Astrocyte of the spinal cord (primary cell): ENCODE results near the gene C1R.
A peak's percentile ranks its signal among the peaks of the same experiment; 100 is the strongest.

Experiments
- DNase-seq: peaks from one replicate; pipeline ENCODE4 v3.0.0; 2011; ENCODE audit warnings: low read depth, low spot score
- H3K4me3 ChIP-seq: 2 replicates; pipeline ENCODE4 v1.5.1; 2011; ENCODE audit warnings: low read depth, mild to moderate bottlenecking, low read length, moderate library complexity
- in situ Hi-C: cut with HindIII; loops from 2 replicates; pipeline ENCODE4 v1.10.0; 2017; ENCODE audit warnings: low sequenced_read_pairs
- TF ChIP-seq, protein P1 (sequence below): IDR thresholded peaks from 2 replicates; pipeline ENCODE4 v1.5.1; 2012; ENCODE audit warnings: low read depth, mild to moderate bottlenecking, low read length, inconsistent platforms

C1R gene

DNA sequence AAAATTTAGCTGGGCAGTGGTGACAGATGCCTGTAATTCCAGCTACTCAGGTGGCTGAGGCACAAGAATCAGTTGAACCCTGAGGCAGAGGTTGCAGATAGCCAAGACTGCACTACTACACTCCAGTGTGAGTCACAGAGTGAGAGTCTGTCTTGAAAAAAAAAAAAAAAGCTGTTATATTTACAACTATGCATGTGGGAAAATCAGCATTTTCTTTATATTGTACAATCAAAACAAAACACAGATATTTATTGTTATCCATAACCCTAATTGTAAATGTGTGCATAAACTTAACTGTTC is 12.5 kb downstream of the C1R start:
- in situ Hi-C loops, result no loop called here
- peak; percentile 53 for DNase-seq
- no peak overlapping the region for H3K4me3 ChIP-seq
- TF ChIP-seq, protein P1, sequence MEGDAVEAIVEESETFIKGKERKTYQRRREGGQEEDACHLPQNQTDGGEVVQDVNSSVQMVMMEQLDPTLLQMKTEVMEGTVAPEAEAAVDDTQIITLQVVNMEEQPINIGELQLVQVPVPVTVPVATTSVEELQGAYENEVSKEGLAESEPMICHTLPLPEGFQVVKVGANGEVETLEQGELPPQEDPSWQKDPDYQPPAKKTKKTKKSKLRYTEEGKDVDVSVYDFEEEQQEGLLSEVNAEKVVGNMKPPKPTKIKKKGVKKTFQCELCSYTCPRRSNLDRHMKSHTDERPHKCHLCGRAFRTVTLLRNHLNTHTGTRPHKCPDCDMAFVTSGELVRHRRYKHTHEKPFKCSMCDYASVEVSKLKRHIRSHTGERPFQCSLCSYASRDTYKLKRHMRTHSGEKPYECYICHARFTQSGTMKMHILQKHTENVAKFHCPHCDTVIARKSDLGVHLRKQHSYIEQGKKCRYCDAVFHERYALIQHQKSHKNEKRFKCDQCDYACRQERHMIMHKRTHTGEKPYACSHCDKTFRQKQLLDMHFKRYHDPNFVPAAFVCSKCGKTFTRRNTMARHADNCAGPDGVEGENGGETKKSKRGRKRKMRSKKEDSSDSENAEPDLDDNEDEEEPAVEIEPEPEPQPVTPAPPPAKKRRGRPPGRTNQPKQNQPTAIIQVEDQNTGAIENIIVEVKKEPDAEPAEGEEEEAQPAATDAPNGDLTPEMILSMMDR, result no peak

DNA sequence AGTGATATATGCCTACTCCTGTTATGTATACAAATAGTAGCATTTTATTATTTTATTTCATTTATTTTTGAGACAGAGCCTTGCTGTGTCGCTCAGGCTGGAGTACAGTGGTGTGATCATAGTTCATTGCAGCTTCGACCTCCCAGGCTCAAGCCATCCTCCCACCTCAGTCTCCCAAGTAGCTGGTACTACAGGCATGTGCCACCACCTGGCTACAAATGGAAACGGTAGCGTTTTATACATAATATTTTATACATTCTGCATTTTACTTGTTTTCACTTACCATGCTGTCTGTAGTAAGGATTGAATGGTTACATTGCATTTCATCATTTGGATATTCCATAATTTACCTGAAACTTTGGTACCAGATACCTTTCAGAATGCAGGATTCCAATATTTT is 14.1 kb downstream of the C1R start:
- DNase-seq, result no peak
- H3K4me3 ChIP-seq, result no peak overlapping the region
- TF ChIP-seq, protein P1, result no peak
- in situ Hi-C loops, result no loop called here

DNA sequence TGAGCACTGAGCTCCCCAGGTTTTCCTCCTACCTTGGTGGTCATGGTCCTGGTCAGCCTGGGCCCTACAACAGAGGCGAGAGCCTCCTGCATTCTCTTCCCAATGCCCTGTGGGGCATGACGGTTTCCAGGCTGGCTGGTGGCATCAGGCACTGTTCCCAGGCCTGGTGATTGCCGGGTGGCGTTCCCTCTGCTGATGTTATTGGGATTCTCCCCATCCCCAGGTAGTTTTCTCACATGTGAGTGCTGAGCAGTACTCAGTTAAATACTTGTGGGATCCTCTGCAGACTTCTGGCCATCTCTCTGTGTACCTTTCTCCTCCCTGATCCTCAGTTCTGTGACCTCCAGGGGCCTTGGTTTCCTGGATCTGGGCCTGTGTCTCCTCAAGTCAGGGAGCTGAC is 15.8 kb downstream of the C1R start:
- DNase-seq, result no peak
- no peak overlapping the region for H3K4me3 ChIP-seq
- TF ChIP-seq, protein P1, result no peak
- in situ Hi-C loops, result no loop called here

DNA sequence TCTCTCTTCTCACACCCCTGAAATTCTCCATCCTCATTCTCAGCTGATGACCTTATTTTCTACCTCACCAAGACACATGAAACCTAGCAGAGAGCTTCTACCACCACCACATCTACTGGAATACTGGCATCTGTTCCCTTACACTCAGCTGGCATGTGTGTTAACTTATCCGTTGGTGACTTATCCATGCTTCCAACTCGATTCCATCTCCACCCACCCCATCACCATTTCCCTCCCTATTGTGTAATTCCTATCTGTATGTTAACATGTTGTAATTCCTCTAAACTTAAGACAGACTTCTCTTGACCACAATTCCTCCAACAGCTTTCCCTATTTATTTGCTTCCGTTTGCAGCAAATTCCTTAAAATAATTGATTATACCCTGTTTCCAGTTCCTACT is 16.3 kb downstream of the C1R start:
- DNase-seq, result no peak
- in situ Hi-C loops, result no loop called here
- TF ChIP-seq, protein P1, result no peak
- no peak overlapping the region for H3K4me3 ChIP-seq

DNA sequence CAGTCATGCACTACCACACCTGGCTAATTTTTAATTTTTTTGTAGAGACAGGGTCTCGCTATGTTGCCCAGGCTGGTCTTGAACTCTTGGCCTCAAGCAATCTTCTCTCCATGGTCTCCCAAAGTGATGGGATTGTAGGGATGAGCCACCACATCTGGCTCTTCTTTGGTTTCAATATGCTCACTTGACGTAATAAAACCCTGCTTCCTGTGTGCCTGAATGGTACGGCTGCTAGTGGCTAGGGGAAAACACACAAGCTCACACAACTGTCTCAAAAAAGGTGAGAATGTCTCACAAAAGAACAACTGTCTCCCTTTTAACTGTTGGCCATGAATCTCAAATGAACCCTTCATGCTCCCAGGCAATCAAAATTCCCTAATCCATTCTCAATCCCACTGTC is 16.7 kb downstream of the C1R start:
- no peak for DNase-seq
- in situ Hi-C loops, result no loop called here
- TF ChIP-seq, protein P1, result no peak
- no peak overlapping the region for H3K4me3 ChIP-seq

DNA sequence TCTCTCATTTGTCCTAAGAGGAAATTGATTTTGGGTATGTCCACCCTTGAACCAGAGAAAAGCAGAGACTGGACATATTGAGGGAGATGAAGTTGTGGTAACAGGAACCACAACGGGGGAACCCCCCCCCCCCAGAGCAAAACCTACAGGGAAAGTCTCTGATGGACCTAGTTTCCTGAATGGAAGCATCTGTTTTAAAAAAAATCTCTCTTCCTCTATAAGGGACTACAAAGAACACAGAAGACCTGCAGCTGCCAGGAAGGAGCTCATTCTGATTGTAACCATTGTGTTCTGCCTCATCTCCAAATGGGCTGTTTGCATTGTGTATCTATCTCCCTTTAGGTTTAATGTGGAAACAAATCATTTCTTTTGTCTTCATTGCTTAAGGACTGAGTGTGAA is 18.3 kb downstream of the C1R start:
- DNase-seq, result no peak
- in situ Hi-C loops, result no loop called here
- no peak overlapping the region for H3K4me3 ChIP-seq
- TF ChIP-seq, protein P1, result no peak

DNA sequence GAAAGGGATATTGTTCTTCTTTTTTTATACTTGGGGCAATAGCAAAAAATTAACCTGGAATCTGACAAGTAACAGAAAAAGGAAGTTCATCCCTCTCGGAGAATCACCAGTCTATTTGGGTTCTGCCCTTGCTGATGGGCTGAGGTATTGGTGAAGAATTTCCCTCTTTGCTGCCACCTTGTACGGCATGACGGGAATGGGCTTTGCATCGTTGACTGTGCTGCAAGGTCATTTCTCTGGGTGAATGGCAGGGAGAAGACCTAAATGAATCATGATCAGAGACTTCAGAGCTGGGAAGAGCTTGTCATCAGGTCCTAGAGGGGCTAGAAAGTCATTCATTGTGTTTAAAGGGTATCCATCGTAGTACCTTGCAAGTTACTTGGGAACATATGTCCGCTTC is 19.7 kb downstream of the C1R start:
- DNase-seq, result no peak
- in situ Hi-C loops, result no loop called here
- TF ChIP-seq, protein P1, result no peak
- H3K4me3 ChIP-seq, result no peak overlapping the region
